SHP77 (cell line): Measurements from ENCODE around the gene S100A12.
A peak's percentile ranks its signal among the peaks of the same experiment; 100 is the strongest.
"Not testable (repeated sequence)": the region's sequence is repeated elsewhere in the genome, so short reads cannot be mapped to it uniquely, and the experiment has no call there.

ENCODE experiments used
- DNase-seq, 2 experiments: peaks; one replicate each; lab custom pipeline; 2025; lab: John Stamatoyannopoulos, UW

S100A12 gene

DNA sequence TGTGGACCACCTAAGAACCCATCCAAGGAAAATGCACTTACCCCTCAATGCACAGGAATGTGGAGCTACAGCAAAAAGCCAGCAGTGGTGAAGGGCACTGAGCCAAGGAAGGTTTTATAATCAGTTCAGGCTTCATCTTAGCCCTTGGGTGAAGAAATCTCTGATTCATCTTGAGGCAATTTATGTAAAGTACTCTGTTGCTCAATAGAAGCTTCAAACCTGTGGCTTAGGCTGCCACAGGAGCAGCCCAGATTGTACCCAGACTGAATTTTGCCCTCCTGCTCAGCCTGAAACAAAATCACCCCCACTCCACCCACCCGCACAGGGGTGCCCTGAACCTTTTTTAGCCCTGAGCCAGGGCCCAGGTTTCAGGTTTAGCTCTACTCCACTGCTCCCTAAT, at the start of gene S100A12:
TSS of gene S100A12 (minus strand) at position 111 of the 400 bp plus-strand sequence. CDS start 1,029 bp downstream, outside the sequence.
- DNase-seq = no peak

DNA sequence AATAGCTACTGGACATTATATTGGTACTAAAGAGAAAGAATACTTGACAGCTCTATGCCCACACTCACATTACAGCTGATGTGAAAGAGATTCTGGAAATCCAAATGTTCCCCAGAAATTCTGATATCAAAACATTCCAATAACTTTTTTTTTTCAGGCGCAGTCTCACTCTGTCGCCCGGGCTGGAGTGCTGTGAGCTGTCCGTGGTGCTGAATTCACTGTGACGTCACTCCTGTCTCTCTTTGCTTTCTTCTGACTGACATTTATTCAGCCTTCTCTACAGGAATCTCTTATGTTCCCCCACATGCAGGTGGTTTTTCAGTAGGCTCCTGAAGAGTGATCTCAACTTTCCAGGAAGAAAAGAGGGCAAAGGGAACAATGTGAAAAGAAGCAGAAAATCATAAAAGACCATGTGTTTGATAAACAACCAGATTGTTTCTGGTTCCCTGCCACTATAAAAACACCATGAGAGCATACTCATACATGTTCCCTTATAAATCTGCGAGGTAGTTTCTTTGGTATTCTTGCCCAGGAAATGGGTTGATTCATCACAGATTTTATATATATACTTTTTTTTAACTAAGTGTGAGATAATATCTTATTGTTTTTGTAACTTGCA, 47.1 kb upstream of the S100A12 start:
- DNase-seq = peak in 1 of 2 experiments; percentile 43

DNA sequence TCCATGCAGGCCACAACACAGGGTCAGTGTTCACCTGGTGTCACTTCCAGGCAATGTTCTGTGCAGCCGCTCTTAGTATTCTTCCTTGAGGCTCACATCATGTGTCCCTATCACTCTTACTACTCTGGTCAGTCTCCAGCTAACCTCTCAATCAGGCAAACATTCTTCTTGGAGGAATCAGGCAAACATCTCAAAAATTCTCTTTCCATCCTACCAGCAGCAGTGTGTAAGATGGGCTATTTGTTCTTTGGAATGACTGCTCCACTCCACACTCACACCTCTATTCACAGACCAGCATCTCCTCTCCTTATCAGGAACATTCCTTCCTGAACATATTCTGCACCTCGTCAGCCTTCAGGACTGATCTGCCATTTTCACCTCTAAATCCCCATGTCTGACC, 44.9 kb upstream of the S100A12 start:
- DNase-seq = no peak

DNA sequence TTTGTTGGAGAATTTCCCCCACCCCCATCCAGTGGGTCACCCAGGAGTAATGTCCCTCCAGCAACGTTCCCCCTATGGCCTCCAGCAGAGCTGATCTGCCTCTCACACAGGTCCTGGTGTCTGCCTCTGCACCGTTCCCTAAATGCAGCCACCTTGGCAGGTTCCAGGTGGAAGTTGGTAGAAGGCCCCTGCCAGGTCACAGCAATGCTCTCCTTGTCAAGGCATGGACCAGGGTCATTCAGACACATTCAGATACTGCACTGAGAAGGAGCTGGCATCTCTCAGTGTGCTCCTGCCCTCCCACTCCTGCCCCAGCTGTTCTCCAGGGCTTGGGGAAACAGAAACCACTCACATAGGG, 44.0 kb upstream of the S100A12 start:
- DNase-seq = not testable (repeated sequence)

DNA sequence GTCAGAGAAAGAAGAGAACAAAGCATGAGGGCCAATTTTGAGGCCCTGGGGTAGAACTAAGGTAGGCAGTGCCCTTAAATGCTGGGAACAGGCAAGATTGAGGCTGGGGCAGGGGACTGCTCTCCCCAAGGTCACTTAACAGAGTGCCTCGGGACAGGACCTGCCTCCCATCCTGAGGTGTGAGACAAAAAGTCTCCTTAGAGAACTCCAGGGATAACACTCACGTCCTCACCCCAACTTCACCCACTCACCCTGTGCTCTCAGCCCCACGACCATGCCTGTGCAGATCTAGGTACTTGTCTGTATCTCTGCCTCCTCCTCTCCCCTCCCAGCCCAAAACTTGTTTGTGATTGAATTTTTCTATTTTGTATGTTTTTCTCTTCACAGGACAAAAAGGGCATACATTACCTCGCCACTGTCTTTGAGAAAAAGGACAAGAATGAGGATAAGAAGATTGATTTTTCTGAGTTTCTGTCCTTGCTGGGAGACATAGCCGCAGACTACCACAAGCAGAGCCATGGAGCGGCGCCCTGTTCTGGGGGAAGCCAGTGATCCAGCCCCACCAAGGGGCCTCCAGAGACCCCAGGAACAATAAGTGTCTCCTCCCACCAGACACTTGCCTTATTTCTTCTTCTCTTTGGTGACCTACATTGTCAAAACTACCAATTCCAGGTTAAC, 43.5 kb upstream of the S100A12 start:
- not testable (repeated sequence) for DNase-seq

DNA sequence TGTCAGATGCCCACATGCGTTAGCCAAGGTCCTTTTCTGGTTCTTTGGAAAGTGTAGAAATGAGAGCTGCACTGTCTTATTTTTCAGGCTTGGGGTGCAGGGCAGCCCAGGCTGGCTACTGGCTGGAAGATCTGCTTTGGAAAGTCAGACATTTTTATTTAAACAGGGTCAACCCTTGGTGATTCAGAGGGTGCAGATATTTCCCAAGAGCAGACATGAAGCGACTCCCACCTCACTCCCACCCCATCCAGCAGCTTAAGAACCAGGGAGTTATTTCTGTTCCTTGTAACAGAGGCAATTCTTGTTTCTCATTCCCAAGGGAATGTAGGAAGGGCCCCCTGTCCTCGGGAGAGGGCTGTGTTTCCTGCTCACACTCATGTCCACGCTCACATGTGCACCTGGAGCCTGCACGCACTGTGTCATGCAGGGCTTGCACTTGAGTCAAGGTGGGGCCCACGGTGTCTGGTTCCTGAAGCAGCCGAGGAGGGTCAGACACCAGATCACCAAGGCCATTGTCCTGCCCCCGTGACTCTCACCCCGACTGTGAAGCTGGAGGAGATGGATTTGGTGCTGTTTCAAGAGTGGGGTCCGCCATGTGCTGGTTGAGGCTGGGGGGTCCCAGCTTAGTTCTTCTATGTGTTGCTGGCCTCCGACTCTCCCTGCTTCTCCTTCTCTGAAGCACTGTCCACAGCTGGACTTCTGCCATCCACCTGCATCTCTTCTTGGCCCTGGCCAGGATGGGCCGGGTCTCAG, 41.9 kb upstream of the S100A12 start:
- no peak for DNase-seq

DNA sequence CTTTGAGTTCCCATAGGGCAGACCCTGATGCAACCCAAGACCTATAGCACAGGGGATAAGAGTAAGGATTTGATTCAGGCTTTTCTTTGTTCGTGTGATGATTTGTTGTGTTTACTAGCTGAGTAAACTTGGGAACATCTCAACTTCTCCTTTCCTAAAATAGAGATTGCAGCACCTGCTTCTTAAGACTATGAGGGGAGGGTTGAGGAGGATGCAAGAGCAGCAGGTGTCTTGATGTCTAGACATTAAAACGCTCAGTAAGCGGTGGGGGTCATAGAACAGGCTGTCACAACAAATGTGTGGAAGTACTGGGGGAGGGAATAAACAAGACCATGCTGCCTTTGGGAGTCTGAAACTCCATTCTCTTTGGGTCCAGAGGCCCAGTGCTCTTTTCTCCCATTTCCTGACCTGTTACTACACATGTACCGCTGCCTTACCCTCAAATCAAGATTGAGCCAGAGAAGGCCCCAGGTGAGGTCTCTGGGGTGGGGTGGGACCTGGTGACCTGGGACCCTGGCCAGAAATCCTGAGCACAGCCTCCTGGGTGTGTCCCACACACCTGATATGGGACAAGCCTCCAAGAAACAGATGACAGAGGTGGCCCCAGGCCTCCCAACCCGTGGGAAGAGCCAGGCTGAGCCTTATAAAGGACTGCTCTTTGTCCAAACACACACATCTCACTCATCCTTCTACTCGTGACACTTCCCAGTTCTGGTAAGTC, 40.6 kb upstream of the S100A12 start, which contains the start of gene S100A7A:
TSS of gene S100A7A (plus strand) at position 671 of the 721 bp plus-strand sequence. CDS start 1,563 bp downstream, outside the sequence.
- no peak for DNase-seq

DNA sequence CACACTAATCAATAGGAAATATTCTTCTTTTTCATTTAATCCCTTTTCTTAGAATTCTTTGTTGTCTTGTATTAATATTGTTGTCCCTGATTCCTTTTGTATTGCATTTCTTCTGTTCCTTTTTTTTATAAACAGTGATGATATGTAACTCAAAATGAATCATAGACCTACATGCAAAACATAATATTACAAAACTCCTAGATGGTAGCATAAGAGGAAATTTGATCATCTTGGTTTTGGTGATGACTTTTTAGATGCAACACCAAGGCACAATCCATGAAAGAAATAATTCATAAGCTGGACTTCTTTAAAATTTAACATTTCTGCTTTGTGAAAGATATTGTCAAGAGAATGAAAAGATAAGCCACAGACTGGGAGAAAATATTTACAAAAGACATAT, 38.5 kb upstream of the S100A12 start:
- DNase-seq = not testable (repeated sequence)

DNA sequence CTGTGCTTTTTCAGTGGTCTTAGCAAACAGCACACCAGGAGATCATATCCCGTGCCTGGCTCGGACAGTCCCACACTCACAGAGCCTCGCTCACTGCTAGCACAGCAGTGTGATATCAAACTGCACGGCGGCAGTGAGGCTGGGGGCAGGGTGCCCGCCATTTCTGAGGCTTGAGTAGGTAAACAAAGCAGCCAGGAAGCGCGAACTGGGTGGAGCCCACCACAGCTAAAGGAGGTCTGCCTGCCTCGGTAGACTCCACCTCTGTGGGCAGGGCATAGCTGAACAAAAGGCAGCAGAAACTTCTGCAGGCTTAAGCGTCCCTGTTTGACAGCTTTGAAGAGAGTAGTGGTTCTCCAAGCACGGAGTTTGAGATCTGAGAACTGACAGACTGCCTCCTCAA, 31.9 kb upstream of the S100A12 start:
- peak in 1 of 2 experiments; percentile 25 for DNase-seq

DNA sequence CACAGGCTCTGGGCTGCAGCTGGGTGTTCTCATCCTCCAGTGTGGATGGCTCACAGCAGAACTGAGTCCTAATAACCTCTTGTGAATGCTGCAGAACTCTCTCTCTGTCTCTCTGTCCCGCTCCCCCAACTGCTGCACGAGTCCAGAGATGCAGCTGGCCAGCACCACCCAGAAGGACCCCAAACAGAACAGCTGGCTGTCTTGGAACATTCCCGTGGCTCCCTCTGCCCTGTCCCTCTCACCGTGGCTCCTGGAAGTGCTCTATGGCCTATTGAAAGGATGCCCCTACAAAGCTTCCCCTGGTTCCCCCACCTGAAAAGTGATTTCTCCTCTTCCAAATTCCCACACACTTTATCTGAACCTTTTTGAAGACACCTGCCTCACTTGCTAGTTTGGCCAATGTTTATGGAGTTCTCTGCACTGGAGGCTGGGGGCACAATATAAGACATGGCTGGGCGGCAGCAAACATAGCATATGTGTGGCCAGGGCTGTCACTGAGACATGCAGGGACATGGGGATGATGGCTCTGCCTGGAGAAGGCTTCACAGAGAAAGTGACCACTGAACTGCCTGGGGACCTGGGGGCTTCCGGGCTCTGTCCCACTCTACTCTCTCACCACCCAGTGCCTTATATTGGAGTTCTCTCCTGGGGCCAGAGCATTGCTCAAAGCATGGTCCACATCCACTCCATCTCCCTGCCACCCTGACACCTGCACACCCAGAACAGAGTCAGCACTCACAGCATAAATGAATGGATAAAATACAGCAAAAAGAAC, 30.6 kb upstream of the S100A12 start:
- not testable (repeated sequence) for DNase-seq

DNA sequence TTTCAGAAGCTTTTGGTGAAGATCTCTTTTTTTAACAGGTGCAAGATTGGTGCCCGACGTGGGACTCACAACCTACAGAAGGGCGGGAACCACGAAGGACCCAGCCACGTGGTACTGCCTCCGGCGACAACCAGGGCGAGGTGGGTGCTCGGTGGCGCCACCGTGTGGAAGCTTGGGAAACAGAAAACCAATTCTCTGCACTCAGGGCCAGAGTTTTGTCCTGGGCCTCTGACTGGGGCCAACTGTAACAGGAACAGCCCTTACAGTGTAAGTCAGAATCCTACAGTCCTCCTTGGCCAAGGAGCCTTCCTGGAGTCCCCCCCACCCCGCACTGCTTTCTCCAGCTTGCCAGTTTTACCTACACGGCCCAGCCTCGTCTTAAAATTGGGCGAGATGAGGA, 29.3 kb upstream of the S100A12 start:
- peak; percentile 13 to 24 for DNase-seq

DNA sequence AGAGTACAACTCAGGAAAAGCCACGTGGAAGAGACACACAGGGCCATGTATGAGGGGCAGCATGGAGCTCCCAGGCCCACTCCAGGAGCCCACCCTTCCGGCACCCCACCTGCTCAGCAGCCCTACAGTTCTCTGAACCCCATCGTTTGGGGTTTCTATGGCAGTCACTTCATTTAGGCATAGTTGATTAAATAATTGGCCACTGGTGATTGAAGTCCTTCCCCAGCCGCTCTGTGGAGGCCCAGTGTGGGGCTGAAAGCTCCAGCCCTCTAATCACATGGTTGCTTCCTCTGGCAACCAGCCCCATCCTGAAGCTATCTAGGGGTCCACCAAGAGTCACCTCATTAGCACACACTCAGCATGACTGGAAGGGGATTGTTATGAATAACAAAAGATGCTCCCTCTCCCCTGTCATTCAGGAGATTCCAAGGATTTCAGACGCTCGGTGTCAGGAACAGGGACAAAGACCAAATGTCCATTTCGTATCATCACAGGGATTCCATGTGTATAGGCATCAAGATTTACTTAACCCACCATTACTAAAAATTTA, 28.7 kb upstream of the S100A12 start:
- DNase-seq = no peak

DNA sequence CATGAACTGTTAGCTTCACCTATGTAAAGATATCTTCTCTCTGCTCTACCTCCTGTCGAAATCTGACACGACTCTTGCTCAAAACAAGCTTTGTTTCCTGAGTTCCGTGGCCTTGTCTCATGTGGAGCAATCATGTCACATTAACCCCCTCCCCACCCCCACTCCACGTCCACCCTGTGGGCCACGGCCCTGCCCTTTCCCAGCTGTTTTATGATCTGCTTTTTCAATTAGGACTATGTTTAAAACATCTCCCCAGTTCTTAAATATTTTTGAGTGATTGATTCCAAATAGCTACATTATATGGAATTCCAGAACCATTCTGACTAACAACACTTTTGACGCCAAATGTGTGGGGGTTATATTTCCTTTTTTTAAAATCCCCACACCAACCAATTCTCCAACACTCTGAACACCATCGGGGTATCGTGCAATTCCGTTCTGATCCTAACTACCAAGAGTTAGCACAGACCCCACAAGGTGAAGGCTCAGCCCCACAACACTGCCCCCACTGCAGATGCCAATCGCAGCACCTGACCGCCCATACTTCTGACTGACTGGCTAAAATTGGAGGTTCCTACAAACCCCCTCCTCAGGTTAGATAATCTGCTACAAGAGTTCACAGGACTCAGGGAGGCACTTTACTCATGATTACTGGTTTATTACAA, 28.1 kb upstream of the S100A12 start:
- DNase-seq = no peak

DNA sequence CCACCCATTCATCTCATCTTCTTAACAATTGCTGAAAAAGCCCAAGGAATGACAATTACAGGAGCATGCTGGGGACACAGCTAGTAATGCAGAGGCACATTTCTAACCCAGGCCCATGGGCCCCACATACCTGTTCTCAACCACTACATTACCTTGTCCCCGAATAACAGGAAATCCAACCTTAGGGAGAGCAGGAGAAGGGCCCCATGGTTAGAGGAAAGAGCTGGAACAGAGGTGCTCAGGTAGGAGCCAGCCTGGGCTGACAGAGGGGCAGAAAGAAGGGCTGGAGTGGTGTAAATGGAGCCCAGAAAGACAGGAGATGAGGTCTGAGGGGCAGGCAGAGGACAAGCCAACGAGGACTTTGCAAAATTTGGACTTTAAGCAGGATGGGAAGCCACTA, 26.8 kb upstream of the S100A12 start:
- DNase-seq = no peak

DNA sequence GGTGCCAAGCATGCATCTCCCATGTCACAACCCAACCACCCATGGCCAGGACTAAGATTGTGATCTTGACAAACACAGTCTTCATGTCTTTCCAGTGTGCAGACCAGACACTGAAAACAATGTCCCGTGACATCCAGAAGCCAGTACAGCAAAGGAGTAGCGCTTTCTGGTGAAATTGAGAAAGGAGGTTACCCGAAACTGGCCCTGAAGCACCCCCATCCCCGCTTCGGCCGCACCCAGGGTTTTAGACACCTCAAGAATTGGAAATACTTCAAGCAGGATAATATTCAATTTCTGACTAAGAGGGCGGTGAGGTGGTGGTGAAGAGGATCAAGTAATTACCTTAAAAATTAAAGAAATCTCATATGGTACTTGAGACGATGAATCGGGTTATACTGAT, 26.0 kb upstream of the S100A12 start:
- DNase-seq = no peak

DNA sequence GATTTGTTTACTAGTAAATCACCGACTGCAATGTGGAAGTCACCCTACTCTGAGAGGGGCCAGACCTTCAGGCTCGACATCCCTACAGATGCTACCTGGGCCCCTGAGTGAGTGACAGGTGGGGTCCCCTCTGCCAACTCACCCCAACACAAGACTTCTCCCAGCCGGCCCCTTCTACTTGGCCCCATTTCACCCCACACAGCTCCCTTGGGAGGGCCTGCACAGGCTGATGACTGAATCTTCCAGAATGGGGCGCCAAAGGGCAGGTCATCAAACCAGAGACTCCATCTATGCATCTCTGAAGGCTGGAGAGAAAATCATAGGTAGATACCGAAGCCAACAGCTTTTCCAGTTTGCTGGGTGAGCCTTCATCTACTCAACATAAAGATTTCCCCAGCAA, 24.8 kb upstream of the S100A12 start:
- DNase-seq = peak in 1 of 2 experiments; percentile 31

DNA sequence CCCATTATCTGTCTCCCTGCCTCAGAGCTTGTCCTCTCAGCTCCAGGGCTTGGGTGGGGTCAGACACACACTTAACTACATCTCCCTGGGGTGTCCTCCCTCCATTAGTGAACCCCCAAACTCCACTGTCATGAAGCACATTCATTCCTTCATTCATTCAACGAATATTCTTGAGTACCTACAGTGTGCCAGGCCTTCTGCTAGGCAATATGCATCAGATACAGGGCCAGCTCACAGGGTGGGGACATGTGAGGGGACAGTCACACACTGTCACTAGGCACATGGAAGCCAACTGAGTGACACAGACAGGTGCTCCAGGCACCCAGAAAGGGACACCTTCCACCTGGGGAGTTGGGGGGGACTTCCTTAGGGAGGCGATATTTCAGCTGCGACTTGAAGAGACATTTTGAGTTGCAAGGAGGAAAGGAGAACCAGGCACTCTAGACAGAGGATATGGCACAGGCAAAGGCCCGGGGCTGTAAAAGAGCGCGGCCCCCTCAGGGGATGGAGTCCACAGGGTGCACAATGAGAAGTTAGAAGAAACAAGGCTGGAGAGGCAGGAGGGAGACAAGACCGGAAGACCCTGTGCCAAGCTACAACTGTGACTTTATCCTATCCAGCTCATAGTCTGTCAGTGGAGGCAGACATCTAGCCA, 24.1 kb upstream of the S100A12 start:
- DNase-seq = no peak

DNA sequence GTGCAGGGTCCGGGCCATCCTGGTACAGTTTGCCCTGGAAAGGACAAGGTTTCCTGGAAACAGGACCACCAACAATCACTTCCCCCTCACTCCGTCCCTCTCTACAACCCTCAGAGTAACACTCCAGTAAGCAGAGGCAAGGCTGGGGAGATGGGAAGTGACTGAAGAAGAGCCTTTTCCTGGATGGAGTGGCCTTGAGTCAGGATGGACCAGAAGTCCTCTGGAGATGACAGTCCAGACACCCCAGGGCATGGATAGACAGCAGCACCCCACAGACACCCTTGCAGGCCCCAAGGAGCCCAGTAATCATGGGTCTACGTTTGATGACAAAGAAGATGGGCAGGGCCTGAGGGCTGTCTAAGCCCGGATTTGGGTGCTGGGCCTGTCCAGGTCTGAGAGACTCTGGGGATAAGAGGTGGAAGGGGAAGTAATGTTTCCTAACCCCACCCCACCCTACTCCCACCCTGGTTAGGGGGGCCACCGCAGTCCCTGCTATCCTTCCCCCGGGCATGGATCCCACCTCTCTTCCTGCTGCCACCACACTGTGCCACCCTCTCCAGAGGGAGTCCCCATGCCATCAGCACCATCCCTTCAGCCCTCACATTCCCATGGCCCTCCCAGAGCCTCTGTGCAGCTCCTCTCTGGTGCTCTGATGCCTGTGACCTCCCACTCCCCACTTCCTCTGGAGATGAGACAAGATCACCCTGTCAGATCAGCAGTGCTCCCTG, 22.7 kb upstream of the S100A12 start:
- no peak for DNase-seq
